Sigmoid colon (tissue), 7 donors: ENCODE results near the gene PHGDH. TPM values are rescaled to one million over a fixed set of nuclear protein-coding genes. Genes with fewer than 3 reads are reported as not detected.
A peak's percentile ranks its signal among the peaks of the same experiment; 100 is the strongest.

ENCODE experiments used
- DNase-seq: peaks from one replicate; pipeline ENCODE4 v3.0.0-alpha.2; 2019
- H3K27ac ChIP-seq, 4 donors: fragments of 200-600 bp; sonication (generic); one replicate each; pipeline ENCODE4 v1.5.1; 2016 to 2019; ENCODE audit warnings: mild to moderate bottlenecking in 1 of 4
- H3K27me3 ChIP-seq, 3 donors: fragments of 200-600 bp; sonication (generic); one replicate each; pipeline ENCODE4 v1.5.1; 2019; ENCODE audit warnings: mild to moderate bottlenecking in 1 of 3
- H3K36me3 ChIP-seq, 4 donors: fragments of 200-600 bp; sonication (generic); one replicate each; pipeline ENCODE4 v1.5.1; 2016 to 2019
- H3K4me1 ChIP-seq, 4 donors: fragments of 200-600 bp; sonication (generic); one replicate each; pipeline ENCODE4 v1.5.1; 2017 to 2019
- H3K4me3 ChIP-seq, 4 donors: fragments of 200-600 bp; sonication (generic); one replicate each; pipeline ENCODE4 v1.5.1; 2017 to 2019; ENCODE audit warnings: mild to moderate bottlenecking in 2 of 4, moderate library complexity in 1 of 4
- H3K9me3 ChIP-seq, 4 donors: fragments of 200-600 bp in 3 of 4; sonication (generic) in 3 of 4; one replicate each; pipeline versions ENCODE4 v1.5.1 to v1.6.1; 2013 to 2019
- CTCF ChIP-seq, 4 experiments: fragments of 450-650 bp in 3 of 4; fragments of 200-600 bp in 1 of 4; IDR thresholded peaks; one replicate each; pipeline ENCODE4 v1.5.1; 2016 to 2019; ENCODE audit warnings: antibody characterized with exemption in 4 of 4, mild to moderate bottlenecking in 3 of 4, moderate library complexity in 2 of 4
- EP300 ChIP-seq, 4 donors: sonication (generic); formaldehyde crosslinking; IDR thresholded peaks; one replicate each; pipeline ENCODE4 v1.6.1; 2017; ENCODE audit warnings: antibody characterized with exemption in 4 of 4
- POLR2A ChIP-seq, 2 donors: fragments of 450-650 bp; IDR thresholded peaks; one replicate each; pipeline ENCODE4 v1.6.1; 2016; ENCODE audit warnings: antibody characterized with exemption in 2 of 2, mild to moderate bottlenecking in 2 of 2, moderate library complexity in 2 of 2
- POLR2AphosphoS5 ChIP-seq, 4 donors: sonication (generic); formaldehyde crosslinking; IDR thresholded peaks; one replicate each; pipeline ENCODE4 v1.6.1; 2017; ENCODE audit warnings: antibody characterized with exemption in 4 of 4
- WGBS, 2 donors: extraction: QIAGEN DNeasy Blood & Tissue Kit; methylation state at CpG; one replicate each; pipeline ENCODE4 v1.1.7; 2013; 5-methylcytosine and 5-hydroxymethylcytosine counted together
- intact Hi-C: fragments of 100-400 bp; cut with DNase I; formaldehyde crosslinking; loops from one replicate; pipeline ENCODE4 v1.15.1; 2023
- polyA plus RNA-seq, 3 donors: library from polyadenylated mRNA; stranded (reverse); fragments of 200-250 nt; gene quantifications; one replicate each; pipeline ENCODE4 v1.2.3, GENCODE V29; 2013
- total RNA-seq, 4 donors: library from RNA; depleted of rRNA; stranded (reverse); fragments of >200 nt; gene quantifications; one replicate each; pipeline ENCODE4 v1.1.0, GENCODE V29; 2016
- donor health status: healthy with polysubstance abuse.
- donor health status: Bipolar disorder and iron deficiency.
- donor health status: healthy.

PHGDH gene
- total and polyA plus RNA-seq, 7 donors, result 3.9 to 37.7 (median 22.0) TPM

DNA sequence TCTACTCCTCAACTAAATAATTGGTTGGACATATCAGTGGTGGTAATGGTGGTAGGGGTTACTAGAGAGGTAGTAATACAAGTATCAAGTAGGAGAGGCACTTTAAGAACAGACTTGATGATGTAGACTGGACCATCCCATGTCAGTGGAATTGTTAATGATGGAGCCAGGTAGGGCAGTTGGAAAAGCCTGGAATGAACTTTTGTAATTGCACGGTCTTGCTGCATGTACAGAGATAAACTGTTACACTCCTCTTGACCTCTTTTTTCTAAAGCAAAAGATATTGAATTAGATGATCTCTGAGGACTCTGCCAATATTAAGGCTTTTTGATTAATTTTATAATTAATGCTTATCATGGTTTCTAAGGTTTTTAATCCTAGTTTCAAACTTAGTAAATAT, 51.2 kb downstream of the PHGDH start:
- no peak for DNase-seq
- intact Hi-C loops, result no loop called here
- H3K9me3 ChIP-seq, result no peaks in the 10 kb centered on the region

DNA sequence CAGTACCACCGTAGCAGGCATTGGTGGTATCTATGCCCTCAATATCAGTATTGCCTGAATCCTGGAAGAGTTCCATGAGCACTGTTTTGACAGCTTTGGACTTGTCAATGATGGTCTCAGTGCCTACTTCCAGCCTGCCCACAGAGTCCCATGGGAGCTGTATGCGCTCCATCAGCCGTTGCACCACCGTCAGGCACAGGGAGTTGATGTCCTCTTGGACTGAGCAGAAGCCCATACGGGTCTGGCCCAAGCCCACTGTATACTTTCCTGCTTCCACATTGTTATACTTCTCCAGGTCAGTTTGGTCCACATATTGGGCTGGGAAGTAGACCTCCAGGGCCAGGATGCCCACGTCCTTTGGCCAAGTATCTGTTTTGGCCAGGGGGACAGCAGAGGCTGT, 52.5 kb downstream of the PHGDH start:
- TF ChIP-seq CTCF (IDR thresholded peaks at IDR 0.05) (no peak), POLR2A (IDR thresholded peaks at IDR 0.05) (no peak), POLR2AphosphoS5 (IDR thresholded peaks at IDR 0.05) (no peak), EP300 (IDR thresholded peaks at IDR 0.05) (no peak)
- Histone ChIP-seq H3K4me3 (no peak overlapping the region), H3K36me3 (no peaks in the 10 kb centered on the region), H3K27ac (no peak overlapping the region), H3K9me3 (no peaks in the 10 kb centered on the region), H3K27me3 (no peaks in the 10 kb centered on the region), H3K4me1 (peaks cover 0 to 8% (median 3%) of the 10 kb centered on the region in 4 donors)
- no peak for DNase-seq
- intact Hi-C loops, result no loop called here
- WGBS, 2 donors, result 80 to 86% methylated on average over 6 of the region's 6 CpGs

More for the DNA sequence above, 51.2 kb downstream of the PHGDH start:
- peaks cover 0 to 8% (median 3%) of the 10 kb centered on the region in 4 donors for H3K4me1 ChIP-seq
- no peaks in the 10 kb centered on the region for H3K36me3 ChIP-seq
- no peaks in the 10 kb centered on the region for H3K27me3 ChIP-seq
- TF ChIP-seq CTCF (IDR thresholded peaks at IDR 0.05), result no peak
- 40 to 84% methylated on average over 1 of the region's 1 CpG for whole genome bisulfite sequencing, 2 donors
- H3K4me3 ChIP-seq, result no peak overlapping the region
- H3K27ac ChIP-seq, result no peak overlapping the region

DNA sequence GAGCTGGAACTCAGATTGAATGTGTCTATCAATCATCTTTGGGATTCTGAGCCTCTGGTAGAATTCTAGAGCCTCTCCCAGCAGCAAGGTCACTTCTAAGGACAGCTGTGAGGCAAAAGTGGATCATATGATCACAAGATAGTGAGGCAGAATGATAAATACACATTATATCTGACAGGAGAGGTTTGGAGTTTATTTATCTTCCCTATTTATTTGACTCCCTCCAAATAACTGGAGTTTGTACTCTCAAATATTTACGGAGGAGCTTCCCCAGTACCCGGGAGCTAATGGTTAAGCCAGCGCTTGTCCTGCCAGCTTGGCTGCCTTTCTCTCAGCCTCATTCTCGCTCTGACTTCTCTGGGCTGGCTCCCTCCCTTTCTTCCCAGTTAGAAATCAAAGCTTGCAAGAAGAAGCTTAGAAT, 54.6 kb downstream of the PHGDH start:
- no peak for TF ChIP-seq EP300 (IDR thresholded peaks at IDR 0.05)
- no peak for TF ChIP-seq CTCF (IDR thresholded peaks at IDR 0.05)
- TF ChIP-seq POLR2A (IDR thresholded peaks at IDR 0.05), result no peak
- no peak for TF ChIP-seq POLR2AphosphoS5 (IDR thresholded peaks at IDR 0.05)
- Histone ChIP-seq H3K9me3 (no peaks in the 10 kb centered on the region), H3K27me3 (no peaks in the 10 kb centered on the region), H3K27ac (peak overlapping the region in 2 of 4 donors; percentile 3 to 57), H3K4me3 (no peak overlapping the region), H3K4me1 (peaks cover 0 to 8% (median 3%) of the 10 kb centered on the region in 4 donors), H3K36me3 (no peaks in the 10 kb centered on the region)
- DNase-seq, result no peak
- intact Hi-C loops, result no loop called here
- 10 to 64% methylated on average over 4 of the region's 4 CpGs for WGBS, 2 donors

- H3K27me3 ChIP-seq, result no peaks in the 10 kb centered on the region
- WGBS, 2 donors, result 9 to 58% methylated on average over 2 of the region's 2 CpGs
- H3K4me3 ChIP-seq, result no peak overlapping the region
- peaks cover 0 to 8% (median 3%) of the 10 kb centered on the region in 4 donors for H3K4me1 ChIP-seq
- TF ChIP-seq POLR2AphosphoS5 (IDR thresholded peaks at IDR 0.05), result no peak
- no peak for TF ChIP-seq CTCF (IDR thresholded peaks at IDR 0.05)
- no peak for TF ChIP-seq EP300 (IDR thresholded peaks at IDR 0.05)
- no peak for TF ChIP-seq POLR2A (IDR thresholded peaks at IDR 0.05)
- peak overlapping the region in 1 of 4 donors; percentile 57 for H3K27ac ChIP-seq
- DNase-seq, result no peak
- no peaks in the 10 kb centered on the region for H3K36me3 ChIP-seq
- intact Hi-C loops, result no loop called here
- H3K9me3 ChIP-seq, result no peaks in the 10 kb centered on the region
Measured at GRCh38 chr1:119767486-119767885, 55.8 kb downstream of the PHGDH start.

DNA sequence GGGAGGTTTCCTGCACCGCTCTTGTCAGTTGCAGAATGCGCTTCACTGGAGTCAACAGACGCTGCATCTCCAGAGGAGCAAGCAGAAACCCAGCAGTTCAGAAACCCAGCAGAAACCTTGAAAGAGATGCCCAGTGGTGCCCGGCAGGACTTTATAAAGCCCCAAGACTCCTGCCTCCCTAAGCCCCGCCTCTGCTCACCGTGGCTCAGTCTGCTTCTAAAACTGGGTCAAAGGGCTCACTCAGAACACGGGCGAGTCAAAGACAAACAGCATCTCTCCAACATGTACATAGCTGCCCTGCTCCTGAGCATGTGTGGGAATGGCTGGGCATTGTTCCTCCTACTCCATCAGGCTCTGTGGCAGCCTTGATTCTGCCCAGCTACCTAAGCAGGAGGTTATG, 57.0 kb downstream of the PHGDH start, which contains the start of gene HMGCS2:
Gene HMGCS2, minus strand, starts transcription at position 128 of the 400 bp plus-strand sequence. Its CDS starts 61 bp downstream, at position 67.
- H3K4me1 ChIP-seq, result peaks cover 0 to 8% (median 3%) of the 10 kb centered on the region in 4 donors
- DNase-seq, result no peak
- no peaks in the 10 kb centered on the region for H3K36me3 ChIP-seq
- no peak within 1 kb of the TSS for H3K4me3 ChIP-seq
- H3K27me3 ChIP-seq, result no peaks in the 10 kb centered on the region
- no peak within 1 kb of the TSS for H3K27ac ChIP-seq
- no peaks in the 10 kb centered on the region for H3K9me3 ChIP-seq
- WGBS, 2 donors, result 20 to 68% methylated on average over 8 of the region's 8 CpGs
- TF ChIP-seq POLR2AphosphoS5 (IDR thresholded peaks at IDR 0.05), result no peak
- no peak for TF ChIP-seq EP300 (IDR thresholded peaks at IDR 0.05)
- no peak for TF ChIP-seq POLR2A (IDR thresholded peaks at IDR 0.05)
- TF ChIP-seq CTCF (IDR thresholded peaks at IDR 0.05), result no peak
- intact Hi-C loops, result no loop called here
